ENCODE data around the gene SPRR2A. TPM values are rescaled to one million over a fixed set of nuclear protein-coding genes. Genes with fewer than 3 reads are reported as not detected.

The SPRR2A gene
- not detected for total RNA-seq
- polyA plus RNA-seq: under 1 TPM in 1 of 2 donors, not detected in 1; 0.32 TPM
- long read RNA-seq, donor 1: 0 reads
- long read RNA-seq, donor 2: 0 reads
- long read RNA-seq, donor 3: 0 reads

DNA sequence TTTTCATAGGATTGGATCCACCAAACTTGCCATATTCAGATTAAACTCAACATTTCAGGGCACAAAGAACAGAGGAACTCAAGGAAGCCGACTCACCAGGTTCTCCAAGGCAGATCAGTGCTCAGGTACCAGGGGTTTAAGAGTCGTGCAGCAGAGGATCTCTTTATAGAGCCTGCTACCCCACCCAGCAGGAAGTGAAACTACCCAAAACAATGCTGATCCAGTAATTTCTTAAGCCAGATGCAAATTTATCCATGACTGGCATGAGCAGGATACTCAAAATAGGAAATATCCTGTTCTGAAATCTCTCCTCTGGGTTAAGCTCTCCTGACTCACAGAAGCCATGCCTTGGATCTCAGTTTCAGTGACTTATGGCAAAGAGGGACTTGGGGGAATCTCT is at the start of gene SPRR2A:
TSS of gene SPRR2A (minus strand) at position 138 of the 400 bp plus-strand sequence. CDS start 777 bp downstream, outside the sequence.
- ATAC-seq: no peak
- Histone ChIP-seq H3K27me3 (peaks cover 0 to 4% (median 0%) of the 10 kb centered on the region in 9 donors), H3K27ac (no peak within 1 kb of the TSS), H3K4me3 (no peak within 1 kb of the TSS), H3K36me3 (no peaks in the 10 kb centered on the region), H3K4me1 (no peaks in the 10 kb centered on the region), H3K9me3 (peaks cover 0 to 9% (median 1%) of the 10 kb centered on the region in 12 donors)
- no peak for TF ChIP-seq POLR2A (IDR thresholded peaks at IDR 0.05)
- no peak for TF ChIP-seq CTCF (IDR thresholded peaks at IDR 0.05)
- DNase-seq: no peak
- WGBS, 4 donors: 49 to 72% (median 63%) methylated on average over 2 of the region's 2 CpGs
- intact Hi-C loops (cut with DNase I): no loop called here

- intact Hi-C loops (cut with DNase I): no loop called here
- no peaks in the 10 kb centered on the region for H3K4me1 ChIP-seq
- DNase-seq (no peak), ATAC-seq (no peak)
- TF ChIP-seq POLR2A (IDR thresholded peaks at IDR 0.05) (no peak), CTCF (IDR thresholded peaks at IDR 0.05) (no peak)
- no peaks in the 10 kb centered on the region for H3K36me3 ChIP-seq
- 88 to 91% (median 91%) methylated on average over 5 of the region's 5 CpGs for WGBS, 4 donors
- no peaks in the 10 kb centered on the region for H3K27me3 ChIP-seq
- H3K4me3 ChIP-seq: no peak overlapping the region
- H3K27ac ChIP-seq: no peak overlapping the region
- H3K9me3 ChIP-seq: peaks cover 0 to 3% (median 0%) of the 10 kb centered on the region in 12 donors
Observed at GRCh38 chr1:153100245-153100644, 42.9 kb upstream of the SPRR2A start.

DNA sequence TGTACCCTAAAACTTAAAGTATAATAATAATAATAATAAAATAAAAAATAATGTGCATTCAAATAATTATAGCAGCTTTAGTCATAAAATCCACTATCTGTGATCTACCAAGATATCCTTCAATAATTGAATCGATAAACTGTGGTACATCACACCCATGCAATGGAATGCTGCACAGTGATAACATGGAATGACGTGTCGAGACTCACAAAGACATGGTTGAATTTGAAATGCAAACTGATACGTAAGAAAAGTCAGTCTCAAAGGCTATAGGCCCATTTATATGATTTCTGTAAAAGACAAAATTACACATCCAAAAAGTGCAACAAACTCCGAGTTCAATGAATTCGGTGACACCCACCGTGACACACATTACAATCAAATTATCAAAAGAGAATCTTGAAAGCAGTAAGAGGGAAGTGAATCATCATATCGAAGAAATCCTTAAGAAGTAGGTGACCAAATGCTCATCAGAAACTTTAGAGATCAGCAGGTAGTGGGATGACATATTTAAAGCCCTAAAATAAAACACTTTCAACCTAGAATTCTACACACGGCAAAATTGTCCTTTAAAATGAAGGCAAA is 42.2 kb upstream of the SPRR2A start:
- ATAC-seq: no peak

GRCh38 chr1:153095764-153096163 is 38.5 kb upstream of the SPRR2A start:
- no peaks in the 10 kb centered on the region for H3K36me3 ChIP-seq
- TF ChIP-seq CTCF (IDR thresholded peaks at IDR 0.05) (no peak), POLR2A (IDR thresholded peaks at IDR 0.05) (no peak)
- no peak for DNase-seq
- H3K27ac ChIP-seq: no peak overlapping the region
- no peak overlapping the region for H3K4me3 ChIP-seq
- H3K9me3 ChIP-seq: no peaks in the 10 kb centered on the region
- H3K27me3 ChIP-seq: no peaks in the 10 kb centered on the region
- intact Hi-C loops (cut with DNase I): no loop called here
- H3K4me1 ChIP-seq: no peaks in the 10 kb centered on the region
- ATAC-seq: no peak

More for the DNA sequence above, 42.2 kb upstream of the SPRR2A start:
- 84 to 86% (median 85%) methylated on average over 9 of the region's 9 CpGs for WGBS, 4 donors
- Histone ChIP-seq H3K27me3 (no peaks in the 10 kb centered on the region), H3K4me1 (no peaks in the 10 kb centered on the region), H3K4me3 (no peak overlapping the region), H3K27ac (no peak overlapping the region), H3K9me3 (no peaks in the 10 kb centered on the region), H3K36me3 (no peaks in the 10 kb centered on the region)
- TF ChIP-seq CTCF (IDR thresholded peaks at IDR 0.05) (no peak), POLR2A (IDR thresholded peaks at IDR 0.05) (no peak)
- no peak for DNase-seq
- intact Hi-C loops (cut with DNase I): no loop called here
